Ovary (tissue), 3 donors: ENCODE results near the gene SLC1A7.

ENCODE experiments used
- EP300 ChIP-seq: sonication (generic); formaldehyde crosslinking; IDR thresholded peaks from one replicate; pipeline ENCODE4 v1.6.1; 2017; ENCODE audit warnings: antibody characterized with exemption
- POLR2A ChIP-seq: fragments of 450-650 bp; IDR thresholded peaks from one replicate; pipeline ENCODE4 v1.6.1; 2017; ENCODE audit warnings: antibody characterized with exemption, mild to moderate bottlenecking, moderate library complexity
- TF ChIP-seq, protein P1 (sequence below), 3 donors: fragments of 450-650 bp in 2 of 3; fragments of 200-600 bp in 1 of 3; IDR thresholded peaks; one replicate each; pipeline versions ENCODE4 v1.5.1 to v1.8.0; 2016 to 2022; ENCODE audit warnings: antibody characterized with exemption in 3 of 3, mild to moderate bottlenecking in 1 of 3
- donor health status: DM: no; HTN: no; CAD: no.

- TF ChIP-seq, protein P1, sequence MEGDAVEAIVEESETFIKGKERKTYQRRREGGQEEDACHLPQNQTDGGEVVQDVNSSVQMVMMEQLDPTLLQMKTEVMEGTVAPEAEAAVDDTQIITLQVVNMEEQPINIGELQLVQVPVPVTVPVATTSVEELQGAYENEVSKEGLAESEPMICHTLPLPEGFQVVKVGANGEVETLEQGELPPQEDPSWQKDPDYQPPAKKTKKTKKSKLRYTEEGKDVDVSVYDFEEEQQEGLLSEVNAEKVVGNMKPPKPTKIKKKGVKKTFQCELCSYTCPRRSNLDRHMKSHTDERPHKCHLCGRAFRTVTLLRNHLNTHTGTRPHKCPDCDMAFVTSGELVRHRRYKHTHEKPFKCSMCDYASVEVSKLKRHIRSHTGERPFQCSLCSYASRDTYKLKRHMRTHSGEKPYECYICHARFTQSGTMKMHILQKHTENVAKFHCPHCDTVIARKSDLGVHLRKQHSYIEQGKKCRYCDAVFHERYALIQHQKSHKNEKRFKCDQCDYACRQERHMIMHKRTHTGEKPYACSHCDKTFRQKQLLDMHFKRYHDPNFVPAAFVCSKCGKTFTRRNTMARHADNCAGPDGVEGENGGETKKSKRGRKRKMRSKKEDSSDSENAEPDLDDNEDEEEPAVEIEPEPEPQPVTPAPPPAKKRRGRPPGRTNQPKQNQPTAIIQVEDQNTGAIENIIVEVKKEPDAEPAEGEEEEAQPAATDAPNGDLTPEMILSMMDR (IDR thresholded peaks at IDR 0.05): no peak
- no peak for TF ChIP-seq POLR2A
- no peak for TF ChIP-seq EP300
These were observed 34.7 kb downstream of the SLC1A7 start for GRCh38 chr1:53107570-53108322.
